ENCODE measurements around the gene USP13.

USP13 gene

DNA sequence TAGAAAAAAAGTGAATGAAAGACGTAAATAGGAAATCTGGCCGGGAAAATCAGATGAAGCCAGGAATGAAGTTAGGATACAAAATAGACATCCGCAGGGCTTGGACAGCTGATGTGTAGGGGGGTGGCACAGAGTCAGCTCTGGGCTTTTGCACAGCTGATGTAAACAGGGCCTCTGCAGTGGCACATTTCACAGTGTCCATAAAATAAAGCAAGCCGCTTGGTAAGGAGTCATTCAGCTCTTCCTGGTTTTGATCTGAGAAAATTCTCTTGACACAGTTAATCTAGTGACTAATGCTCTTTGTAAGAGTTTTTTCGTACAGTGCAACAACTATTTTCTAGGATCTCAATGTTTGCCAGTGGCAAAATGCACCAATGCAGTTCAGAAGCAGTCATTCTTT is 153.3 kb downstream of the USP13 start:
- no peak for DNase-seq

DNA sequence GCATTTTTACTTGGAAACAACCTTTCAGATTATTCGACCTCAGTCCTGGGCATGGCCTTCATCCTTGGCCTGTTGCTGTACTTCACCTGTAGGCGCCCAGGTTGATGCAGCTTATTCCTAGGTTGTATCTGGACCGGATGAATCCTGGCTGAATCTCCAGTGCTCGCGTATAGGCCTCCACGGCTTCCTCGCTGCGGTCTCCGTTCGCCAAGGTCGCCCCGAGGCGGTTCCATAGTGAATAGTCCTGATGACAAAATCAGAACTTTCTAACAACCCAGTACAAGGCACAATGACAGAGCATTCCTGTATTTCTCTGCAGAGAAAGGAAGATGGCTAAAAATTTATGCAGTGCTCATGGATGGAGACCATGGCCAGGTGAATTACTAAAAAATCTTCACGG is 154.7 kb downstream of the USP13 start:
- no peak for DNase-seq

DNA sequence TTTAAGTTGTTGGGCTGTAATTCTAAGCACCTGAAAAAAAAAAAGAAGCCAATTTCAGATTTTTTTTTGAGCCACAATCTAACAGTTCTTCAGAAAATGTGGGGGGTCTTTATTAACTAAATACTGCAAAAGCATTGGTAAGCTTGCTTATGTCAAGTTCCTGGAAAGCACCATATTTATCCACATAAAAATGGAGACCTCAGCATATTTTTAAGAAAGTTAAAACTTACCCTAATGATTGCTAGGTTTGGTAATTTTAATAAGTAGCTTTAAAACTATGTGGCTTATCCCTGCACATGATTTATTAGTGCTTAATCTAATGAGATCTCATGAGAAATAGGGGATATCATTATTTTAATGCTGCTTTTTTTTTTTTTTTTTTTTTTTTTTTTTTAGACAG is 156.8 kb downstream of the USP13 start:
- DNase-seq = no peak

DNA sequence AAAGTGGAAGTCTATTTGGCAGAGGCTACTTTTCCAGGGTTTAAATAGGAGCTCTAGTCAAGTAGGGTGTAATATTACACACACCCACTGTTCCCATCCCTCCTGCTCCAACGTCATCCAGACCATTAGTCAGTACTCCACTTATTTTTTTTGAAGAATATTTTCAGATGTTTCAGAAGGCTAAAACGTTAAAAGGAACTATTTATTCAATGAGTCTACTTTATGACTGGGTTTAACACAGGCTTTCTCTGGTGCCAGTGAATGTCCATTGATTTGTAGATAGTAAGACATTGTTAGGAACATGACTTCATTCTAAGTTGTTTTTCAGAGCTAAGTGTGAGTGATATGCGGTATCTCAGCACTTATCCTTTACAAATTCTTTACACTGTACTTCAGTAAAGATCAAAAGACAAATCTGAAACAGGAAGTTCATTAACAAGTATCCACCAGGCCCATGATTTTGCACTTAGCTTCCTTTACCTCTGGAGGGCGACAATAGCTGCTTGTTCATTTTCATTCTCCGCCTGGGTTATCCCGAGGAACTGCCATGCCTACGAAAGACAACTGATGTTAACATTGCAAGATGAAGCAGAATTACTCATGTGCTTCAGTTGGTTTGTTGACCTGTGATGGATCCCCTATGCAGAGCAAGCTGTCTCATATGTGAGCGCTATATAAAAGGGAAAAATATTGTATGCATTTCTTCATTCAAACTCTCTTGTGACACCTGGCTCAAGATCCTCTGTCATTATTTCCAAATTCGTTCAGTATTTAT is 158.7 kb downstream of the USP13 start:
- peak; percentile 22 for DNase-seq

DNA sequence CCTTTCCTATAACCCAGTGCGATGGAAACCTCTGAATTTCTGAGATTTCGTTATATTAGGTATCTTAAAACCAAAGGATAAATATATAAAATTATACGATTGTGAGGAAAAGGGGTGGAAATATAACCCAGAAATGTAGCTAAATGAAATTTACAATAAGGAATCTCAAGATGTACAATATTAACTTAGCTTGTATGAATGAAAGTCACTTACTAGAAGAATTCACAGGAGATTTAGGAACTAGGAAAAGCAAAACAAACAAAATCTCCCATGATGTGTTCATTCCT is 159.2 kb downstream of the USP13 start:
- no peak for DNase-seq

DNA sequence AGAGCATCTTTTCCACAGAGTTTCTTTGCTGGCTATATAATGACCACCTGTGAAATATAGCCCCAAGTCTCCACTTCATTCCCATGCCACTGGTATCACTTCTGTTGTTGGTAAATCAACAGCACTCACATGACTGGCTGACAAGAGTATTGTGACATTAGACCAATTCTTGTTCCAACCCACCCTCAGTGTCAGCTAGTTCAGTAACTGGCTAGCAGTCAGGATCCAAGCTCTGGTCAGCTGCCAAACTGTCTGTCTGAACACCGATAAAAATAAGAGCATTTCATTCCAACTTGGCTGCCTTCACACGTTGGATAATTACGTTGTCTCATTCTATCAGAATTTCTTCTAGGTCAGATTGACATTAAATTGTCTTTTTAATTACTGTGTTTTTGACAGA is 166.5 kb downstream of the USP13 start:
- DNase-seq = no peak

DNA sequence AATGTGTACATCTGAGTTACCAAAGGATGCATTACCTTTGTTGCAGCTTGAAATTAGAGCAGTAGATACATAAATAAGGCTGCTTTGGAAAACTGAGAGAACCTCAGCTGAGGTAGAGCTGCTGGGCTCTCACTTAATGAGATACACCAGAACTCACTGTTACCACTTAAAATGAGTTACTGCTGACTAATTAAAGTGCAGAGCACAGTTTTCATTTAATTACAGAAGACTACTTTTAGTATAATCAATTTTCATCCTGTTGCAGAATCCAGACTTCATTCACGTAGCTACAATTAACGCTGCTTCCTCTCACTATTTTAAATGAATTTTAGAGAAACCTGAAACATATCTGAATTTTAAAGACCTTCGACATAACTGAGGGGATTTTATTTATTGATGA is 169.5 kb downstream of the USP13 start:
- no peak for DNase-seq

DNA sequence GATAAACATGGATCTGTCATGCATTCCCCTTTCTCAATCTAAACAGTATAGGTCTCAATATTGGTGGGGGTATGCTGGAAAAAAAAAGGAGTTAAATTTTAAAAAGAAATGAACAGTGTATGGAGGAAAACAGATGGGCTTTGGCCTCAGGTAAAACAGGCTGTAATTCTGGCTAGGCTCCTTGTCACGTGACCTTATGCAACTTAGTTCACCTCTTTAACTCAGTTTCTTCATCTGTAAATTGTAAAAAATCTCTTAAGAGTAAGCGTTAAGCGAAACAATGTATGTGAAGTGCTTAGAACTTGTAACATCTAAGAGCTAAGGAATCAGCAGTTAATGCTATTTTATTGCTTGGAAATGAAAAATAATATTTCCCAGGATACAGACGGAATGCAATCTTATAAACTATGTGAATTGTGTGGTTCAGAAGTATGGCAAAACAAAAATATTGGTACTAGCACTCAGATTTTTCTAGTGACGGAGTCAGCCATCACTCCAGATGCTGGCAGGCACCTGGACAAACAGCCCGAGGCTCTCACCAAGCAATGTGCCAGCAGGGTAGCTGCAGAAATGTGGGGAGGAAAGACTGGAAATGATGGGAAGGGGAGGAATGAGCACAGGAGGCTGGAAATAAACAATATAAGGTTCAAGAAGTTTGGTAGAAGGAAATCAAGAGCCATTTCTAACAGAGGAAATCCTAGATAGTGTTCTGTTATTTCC is 172.8 kb downstream of the USP13 start:
- DNase-seq = no peak

DNA sequence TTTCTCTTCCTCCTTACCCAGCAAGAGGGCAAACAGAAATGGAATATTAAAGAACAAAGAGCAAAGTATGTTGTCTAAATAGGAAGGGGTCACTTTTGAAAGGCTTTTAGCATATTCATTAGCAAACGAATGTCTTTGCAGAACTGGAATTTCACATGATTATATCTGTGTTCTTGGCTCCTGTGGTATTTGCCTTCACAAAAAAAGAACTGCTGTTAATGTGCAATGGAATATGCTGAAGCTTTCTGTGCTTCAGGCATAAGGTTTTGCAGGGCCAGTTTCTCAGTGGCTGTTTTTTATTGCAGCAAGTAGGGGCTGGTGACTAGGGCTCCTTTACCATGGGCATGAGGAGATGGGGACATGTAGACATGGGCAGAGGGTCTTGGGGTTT is 173.4 kb downstream of the USP13 start:
- DNase-seq = no peak

DNA sequence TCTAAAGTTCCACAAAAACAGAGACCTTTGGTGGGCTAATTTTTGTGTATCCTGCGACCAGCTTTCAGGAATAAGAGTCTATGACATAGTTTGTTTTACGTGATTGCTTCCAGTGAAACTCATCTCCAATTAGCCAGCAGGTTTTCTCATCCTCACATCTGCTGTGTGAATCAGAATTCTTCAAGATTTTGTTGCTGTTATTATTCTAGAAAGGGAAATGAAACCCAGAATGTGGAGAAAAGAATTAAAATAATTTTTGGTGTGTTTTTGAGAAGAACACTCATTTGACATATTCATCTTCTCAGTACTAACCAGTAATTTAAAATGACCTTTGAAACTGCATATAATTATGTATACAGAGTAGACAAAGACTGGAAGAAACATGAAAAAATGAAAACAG is 175.9 kb downstream of the USP13 start:
- DNase-seq = no peak

DNA sequence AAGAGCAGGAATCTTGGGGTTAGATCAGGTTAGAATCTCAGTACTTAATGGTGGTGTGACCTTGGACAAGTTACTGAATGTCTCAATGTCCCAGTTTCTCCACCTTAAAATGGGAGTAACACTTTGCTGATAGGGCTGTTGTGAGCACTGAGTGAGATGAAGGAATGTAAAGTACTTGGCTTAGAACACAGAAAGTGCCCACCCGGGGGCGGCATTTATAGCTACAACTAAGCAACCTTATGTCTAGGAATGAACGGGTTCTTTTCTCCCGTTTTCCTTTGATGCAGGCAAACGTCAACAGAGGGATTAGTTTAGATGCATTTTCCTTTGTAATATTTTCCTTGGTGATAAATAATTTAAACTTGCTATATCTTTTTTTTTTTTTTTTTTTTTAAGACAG is 176.6 kb downstream of the USP13 start:
- DNase-seq = no peak

DNA sequence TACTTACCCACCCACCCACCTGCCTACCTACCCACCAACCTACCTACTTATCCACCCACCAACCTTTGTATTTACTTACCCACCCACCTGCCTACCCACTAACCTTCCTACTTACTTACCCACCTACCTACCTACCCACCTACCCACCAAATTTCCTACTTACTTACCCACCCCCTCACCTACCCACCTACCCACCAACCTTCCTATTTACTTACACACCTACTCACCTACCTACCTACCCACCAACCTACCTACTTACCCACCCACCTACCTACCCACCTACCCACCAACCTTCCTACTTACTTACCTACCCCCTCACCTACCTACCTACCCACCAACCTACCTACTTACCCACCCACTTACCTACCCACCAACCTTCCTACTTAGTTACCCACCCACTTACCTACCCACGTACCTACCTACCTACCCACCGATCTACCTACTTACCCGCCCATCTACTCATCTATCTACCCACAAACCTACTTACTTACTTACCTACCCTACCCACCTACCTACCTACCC is 179.6 kb downstream of the USP13 start:
- DNase-seq = no peak

DNA sequence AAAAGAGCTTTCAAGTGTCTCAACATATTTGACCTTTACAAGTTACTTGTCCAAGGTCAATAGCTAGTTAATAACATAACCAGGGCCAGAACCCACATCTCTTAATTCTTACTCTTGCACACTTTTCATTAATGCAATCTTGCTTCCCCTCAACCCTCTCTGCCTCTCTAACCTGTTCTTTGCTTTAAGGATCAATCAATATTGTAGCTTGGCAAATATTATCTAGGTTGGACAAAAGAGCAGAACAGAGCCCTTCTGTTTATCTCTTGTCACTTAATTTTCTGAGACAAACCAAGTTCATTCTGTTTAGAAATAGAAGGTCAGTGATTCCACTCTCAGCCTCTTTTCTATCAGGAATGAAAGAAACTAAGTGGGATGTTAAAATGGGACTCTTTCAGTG is 180.5 kb downstream of the USP13 start:
- no peak for DNase-seq

DNA sequence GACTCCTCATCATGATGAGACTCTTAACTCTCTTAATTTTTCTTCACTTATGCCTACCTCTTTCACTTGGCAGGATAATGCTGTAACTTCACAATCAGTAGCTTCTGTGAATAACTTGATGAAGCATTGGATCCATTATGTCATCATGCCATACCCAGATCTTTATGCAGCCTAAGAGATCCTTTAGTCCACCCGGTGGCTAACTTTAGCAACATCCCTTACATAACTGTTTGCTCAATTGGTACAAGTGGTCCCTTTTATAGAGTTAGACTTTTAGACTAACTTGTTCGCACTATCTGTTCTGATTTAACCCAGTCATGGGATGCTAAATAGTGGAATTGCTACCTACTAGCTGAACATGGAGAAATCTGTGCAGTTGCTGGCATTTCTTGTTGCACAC is 184.5 kb downstream of the USP13 start:
- no peak for DNase-seq
